ENCODE measurements around the gene ZNF445. TPM values are rescaled to one million over a fixed set of nuclear protein-coding genes. Genes with fewer than 3 reads are reported as not detected.
A peak's percentile ranks its signal among the peaks of the same experiment; 100 is the strongest.
"Not testable (repeated sequence)": the region's sequence is repeated elsewhere in the genome, so short reads cannot be mapped to it uniquely, and the experiment has no call there.

The ZNF445 gene
- total RNA-seq, 1 donor from 2014 or later = 19.1 TPM

DNA sequence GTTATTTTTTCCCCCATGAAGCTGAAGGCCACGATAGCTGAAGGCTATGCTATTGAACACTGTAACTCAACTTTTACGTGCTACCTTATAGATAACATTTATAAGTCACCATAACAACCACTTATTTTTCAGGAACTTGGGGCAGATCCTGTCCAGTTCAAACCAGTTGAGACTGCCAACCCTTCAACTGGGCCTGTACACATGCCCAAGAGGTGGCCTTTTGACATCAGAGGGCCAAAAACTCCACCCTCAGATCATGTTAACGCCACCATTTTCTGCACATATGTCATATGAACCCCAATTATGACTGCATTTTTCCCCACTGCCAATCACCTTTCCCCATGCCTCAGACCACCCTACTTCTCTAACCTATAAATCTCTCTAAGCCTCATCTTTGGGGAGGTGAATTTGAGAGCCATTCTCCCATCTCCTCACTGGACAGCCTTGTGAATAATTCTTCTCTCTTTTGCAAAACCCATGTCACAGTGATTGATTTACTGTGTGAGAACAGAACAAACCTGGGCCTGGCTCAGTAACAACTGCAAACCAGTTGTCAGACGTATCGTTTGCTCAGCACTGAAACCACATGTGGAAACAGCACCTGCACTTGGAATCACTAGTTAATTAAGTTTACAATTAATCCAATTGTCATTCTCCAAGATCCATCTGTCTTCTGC is 42.5 kb downstream of the ZNF445 start:
- no peak for DNase-seq (ENCODE audit: low spot score)

DNA sequence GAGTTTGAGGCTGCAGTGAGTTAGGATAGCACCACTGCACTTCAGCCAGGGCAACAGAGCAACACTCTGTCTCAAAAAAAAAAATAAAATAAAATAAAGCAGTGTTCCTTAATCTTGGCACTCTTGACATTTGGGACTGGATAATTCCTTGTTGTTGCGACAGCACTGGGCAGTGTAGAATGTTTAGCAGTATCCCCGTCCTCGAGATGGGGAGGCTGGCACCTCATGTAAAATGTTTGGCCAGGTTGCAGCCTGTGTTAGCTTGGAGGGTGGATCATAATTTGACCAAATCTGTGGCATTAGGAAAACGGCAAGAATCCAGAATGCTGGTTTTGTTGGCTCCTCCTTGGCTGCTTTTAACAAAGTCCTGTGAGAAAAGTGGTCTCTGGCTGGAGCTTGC is 47.0 kb downstream of the ZNF445 start:
- DNase-seq (ENCODE audit: low spot score) = no peak

DNA sequence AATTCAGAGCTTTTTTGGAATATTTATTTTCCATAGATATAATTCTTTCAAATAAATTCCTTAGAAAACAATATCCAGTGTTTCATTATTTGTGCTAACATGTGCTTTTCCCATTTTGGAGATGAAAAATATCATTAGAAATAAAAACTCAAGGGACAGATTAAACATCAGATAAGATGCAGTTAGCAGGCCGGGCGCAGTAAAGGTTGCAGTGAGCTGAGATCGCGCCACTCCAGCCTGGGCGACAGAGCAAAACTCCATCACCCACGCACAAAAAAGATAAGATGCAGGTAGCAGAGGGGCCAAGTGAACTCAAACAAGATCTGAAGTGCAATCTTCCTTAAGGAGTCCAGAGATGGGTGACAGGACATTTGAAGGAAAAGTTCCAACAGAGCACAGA is 48.0 kb downstream of the ZNF445 start:
- DNase-seq (ENCODE audit: low spot score) = no peak

DNA sequence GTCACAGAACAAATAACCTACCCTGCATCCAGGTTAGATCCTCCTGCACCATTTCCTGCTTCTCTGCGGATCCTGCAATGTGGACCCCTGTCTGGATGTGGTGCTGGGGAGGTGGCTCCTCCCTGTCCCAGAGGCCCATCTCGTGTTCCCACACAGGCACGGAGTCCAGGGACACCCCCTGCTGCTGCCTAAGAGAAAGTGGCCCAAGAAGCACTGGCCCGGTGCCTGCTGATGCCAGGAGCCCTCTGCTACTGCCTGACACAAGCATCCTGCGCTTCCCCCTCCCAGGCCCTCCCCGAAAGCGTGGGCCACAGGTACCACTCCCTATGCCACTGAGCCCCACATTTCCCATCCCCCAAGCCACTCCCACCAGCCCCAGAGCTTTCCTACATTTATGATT is 48.6 kb downstream of the ZNF445 start:
- DNase-seq (ENCODE audit: low spot score) = no peak

DNA sequence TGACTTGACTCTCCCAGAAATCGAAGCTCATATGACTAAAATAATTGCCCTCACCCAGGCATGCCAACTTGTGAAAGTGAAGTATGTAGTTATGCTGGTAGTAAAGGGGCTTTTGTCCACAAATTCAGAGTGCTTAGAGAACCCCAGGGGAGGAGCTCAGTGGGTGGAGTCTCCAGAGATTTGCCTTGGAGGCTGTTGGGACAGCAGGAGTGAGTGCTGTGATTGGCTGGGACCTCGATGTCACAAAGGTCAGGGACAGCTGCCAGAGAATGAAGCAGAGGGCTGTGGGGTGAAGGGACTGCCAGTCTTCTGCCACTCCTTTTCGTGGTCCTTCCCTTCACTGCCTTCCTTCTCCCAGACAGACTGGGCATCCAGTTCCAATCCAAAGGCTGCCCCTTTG is 49.8 kb downstream of the ZNF445 start:
- DNase-seq (ENCODE audit: low spot score) = no peak

DNA sequence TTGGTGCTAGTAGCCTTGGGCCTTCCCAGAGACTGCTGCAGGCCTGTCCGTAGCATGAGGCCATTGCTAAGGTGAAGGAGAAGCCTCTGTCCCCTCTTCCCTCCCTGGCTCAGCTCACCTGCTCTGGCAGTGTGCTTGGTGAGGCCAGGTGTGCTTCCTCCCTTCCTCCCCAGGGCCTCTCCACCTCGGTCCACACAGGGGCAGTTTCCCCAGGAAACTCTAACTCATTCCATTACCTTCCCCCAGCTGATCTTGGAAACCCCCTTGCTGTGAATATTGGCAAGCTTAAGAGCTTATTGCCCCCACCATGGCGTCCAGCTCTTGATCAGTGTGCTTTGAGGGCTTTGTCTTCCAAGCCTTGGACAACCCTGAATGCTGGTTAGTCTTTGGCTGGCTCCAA is 52.7 kb downstream of the ZNF445 start:
- DNase-seq (ENCODE audit: low spot score) = no peak

DNA sequence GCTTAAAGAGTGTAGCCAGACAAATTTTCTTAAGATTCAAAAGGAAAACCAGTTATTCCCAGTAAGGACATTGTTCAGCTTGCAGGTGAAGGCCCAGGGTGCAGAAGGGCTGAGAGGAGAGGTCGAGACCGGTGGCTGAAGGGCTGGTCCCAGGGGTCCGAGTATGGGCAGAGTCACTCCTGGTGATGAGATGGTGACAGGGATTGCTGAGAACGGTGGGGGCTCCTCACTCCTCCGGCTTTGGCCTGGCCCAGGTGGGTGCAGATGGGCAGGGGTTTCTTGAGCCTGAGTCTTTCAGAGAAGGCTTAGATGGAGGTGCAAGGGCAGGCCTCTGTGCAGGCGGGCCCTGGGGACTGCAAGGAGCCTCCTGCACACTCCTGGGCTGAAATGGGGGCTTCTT is 56.2 kb downstream of the ZNF445 start:
- DNase-seq (ENCODE audit: low spot score) = peak; percentile 14

DNA sequence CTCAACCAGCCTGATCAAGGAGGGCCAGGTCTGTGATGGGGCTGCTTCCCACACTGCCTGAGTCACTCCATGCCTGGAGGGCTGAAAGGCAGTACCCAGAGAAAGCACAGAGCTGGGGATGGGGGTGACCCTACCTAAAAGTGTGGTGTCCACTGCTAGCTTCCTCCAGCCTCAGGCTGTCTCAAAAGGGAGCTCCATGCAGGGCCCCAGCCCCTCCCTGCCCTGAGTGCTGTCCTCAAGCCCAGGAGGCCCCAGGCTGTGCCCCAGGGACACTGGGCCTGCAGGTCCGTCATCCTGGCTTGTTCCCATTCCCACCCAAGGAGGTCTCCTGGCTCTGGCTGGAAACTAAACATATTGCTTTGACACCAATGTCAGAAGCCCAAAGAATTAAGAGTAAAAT is 56.8 kb downstream of the ZNF445 start:
- DNase-seq (ENCODE audit: low spot score) = peak; percentile 30

DNA sequence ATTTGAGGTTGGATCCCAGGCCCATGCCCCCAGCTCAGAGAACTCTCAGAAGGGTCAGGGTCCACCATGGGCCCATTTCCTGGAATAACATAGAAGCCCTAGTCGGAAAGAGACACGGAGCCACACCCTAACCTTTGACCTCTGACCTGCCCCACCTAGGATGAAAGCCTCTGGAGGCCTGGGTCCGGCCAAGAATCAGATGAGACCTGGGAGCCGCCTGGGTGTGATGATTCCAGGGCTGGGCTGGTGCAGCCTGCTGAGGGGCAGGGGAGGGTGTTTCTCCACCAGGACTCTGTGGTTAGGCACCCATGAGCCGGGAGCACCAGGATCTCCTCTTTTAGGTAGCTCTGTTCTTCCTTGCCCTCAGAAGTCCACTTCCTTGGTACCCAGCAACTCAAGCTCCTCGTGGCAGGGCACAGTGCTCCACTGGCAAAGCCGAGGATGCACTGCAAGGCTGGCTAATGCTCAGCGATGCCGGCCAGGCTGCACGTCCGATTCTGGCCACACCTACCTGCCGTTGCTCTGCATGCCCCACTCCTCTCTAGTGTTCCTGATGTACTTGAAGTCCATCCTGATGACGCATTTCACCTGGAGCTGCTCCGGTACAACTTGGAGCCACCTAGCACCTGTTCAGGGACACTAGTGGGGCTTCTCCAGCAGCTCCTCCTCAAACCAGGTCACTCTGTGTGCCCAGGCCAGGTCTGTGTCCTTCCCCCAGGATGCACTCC is 57.4 kb downstream of the ZNF445 start:
- DNase-seq (ENCODE audit: low spot score) = peak; percentile 30

DNA sequence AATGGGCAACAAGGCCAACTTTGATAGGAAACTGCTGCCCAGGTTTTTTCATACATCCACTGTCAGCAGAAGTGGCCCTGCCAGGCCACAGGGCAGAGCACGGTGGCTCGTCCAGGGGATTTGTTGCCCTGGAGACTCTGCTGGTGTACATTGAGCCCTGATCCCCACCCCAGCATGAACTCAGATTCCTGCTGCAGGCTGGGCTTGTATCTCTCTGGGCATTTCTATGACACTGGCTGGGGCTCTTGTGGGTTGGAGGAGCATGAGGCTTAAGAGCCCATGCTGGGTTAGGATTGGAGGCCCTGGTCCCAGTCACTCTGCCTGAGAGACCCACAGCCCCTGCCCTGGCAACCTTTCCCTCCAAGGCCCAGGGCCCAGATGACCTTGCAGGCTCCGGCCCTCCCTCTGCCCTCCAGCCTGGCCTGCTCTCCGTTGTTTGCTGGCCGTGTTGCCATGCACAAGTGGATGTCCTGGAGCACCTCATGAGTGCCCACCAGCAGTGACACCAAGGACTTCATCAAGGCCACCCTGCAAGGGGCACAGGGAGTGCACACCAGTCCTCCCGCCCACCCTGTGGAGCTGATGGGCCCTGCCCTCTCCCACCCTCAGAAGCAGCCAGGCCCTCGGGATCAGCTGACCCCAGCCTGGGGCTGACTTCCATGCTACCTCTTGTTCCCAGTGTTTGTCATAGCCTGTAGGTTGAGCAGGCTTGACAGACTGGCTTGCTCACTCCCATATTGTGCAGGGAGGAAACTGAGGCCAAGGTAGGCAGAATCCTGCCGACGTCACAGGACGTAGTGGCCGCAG is 58.2 kb downstream of the ZNF445 start:
- peak; percentile 14 for DNase-seq (ENCODE audit: low spot score)

DNA sequence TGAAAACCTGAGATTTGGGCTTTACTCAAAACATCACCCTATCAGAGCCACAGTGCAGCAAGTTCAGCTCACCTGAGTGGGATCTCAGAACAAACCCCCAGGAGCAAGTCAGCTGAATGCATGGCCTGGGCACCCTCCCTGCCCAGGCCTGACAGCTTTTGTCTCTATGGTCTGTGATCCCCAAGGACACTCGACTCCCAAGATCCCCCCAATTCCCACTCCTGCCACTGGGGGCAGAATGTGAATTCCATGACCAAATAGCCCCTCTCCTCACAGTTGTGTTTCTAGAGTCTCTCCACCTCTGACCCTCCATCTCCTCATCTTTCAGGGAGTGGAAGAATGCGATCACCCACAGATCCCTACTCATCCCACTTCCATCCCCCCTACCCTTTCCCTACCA is 58.9 kb downstream of the ZNF445 start:
- no peak for DNase-seq (ENCODE audit: low spot score)

DNA sequence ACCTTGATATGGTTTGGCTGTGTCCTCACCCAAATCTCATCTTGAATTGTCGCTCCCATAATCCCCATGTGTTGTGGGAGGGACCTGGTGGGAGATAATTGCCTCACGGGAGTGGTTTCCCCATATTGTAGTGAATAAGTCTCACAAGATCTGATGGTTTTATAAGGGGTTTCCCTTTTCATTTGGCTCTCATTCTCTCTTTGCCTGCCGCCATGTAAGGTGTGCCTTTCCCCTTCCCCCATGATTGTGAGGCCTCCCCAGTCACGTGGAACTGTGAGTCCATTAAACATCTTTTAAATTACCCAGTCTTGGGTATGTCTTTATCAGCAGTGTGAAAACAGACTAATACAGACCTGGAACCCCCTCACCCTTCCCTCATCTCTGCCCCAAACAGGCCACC is 59.4 kb downstream of the ZNF445 start:
- DNase-seq (ENCODE audit: low spot score) = not testable (repeated sequence)

DNA sequence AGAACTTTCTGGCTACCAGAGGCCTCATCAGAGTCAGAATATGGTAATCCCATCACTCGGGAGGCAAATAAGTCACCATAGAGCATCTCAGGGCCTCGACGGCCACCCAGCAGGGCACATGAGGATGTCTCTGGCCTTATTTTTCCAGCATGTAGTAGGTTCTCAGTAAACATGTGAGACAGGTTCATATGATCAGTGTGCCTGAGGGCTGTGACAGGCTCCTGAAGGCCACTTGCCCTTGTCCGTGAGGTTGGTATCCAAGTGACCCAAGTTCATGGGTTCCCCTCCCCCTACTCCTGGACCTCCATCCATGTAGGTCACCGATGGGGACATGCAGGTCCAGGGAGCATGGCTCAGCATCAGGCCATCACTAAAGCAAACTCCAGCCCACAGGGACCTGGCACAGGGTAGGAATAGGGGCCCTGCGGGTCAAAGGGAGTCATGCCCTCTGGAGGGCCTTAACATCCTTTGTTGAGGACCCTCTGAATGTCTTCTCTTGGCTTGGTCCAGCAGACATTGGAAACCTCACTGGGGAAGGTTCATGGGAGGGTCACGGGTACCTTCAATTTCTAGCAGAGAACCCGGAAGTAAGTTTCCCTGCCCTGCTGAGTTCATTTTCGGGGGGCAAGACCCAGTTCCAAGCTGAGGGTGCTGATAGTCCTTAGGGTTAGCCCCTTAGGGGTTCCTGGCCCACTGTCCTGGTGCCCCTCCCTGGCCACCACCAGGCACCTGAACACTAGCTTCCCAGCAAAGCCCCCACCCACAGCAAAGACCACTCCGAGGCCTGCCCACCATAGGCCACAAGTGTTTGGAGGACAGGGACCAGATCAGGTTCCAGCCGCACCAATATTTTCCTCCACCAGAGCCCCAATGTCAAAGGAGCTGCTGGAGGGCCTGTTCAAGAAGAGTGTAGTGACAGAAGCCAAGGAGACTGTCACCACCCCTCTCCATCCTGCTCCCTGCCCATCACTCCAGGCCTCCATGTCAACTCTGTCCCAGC is 61.1 kb downstream of the ZNF445 start:
- no peak for DNase-seq (ENCODE audit: low spot score)

DNA sequence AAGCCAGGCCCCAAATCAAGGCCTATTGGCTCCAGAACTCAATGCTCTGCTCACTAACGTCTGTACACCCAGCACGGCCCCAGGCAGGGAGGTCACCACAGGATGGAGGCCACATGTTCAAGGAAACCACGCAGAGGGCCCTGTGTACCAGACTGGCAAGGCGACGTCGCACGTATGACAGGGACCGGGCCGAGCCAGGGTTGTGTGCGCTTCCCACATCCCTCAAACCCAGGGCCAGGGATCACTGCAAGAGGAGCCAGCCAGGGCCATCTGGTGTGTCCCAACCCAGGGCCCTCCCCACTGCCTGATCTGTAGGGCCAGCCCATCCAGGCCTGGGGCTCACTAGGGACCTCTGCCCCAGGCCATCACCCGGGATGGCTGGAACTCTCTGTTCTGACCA is 62.0 kb downstream of the ZNF445 start:
- no peak for DNase-seq (ENCODE audit: low spot score)

DNA sequence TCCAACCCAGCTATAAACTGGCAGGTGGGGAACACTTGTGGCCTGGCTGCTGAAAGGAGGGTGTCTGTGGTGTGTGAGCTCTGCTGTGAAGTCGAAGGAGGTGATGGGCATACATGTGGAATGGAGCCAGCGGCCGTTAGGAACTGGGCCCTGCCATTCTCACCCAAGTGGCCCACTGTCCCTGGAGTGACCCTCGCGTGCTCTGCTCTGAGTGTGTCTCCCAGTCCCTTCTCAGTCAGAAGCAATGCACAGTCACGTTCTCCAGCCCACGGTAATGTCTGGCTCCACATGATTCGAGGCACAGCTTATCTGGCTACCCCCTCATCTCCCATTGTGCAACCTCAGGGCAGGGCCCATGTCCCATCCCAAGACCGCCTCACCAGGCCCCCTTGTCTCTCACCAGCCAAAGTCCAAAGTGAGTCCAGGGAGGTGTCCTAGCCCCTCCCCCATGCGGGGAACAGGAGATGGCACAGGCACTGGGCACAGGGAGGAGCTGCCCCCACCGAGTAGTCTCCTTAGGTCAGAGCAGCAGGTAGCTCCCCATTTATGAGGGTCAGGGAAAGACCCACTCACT is 62.9 kb downstream of the ZNF445 start:
- no peak for DNase-seq (ENCODE audit: low spot score)

DNA sequence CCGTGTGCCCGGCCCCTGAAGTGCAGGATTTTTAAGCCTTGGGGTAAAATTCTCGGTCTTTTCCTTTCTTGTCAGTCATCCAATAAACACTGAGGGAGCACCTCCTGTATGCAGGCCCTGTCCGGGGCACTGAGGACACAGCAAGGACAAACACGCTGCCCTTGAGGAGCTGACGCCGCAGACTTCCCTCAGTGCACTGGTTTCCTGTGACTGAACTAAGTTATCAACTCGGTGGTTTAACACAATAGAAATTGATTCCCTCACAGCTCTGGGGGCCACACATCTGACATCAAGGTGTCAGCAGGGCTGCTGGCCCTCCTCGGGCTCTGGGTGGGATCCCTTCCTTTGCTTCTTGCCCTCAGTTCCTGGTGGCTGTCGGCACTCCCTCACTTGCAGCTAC is 65.1 kb downstream of the ZNF445 start:
- DNase-seq (ENCODE audit: low spot score) = no peak

DNA sequence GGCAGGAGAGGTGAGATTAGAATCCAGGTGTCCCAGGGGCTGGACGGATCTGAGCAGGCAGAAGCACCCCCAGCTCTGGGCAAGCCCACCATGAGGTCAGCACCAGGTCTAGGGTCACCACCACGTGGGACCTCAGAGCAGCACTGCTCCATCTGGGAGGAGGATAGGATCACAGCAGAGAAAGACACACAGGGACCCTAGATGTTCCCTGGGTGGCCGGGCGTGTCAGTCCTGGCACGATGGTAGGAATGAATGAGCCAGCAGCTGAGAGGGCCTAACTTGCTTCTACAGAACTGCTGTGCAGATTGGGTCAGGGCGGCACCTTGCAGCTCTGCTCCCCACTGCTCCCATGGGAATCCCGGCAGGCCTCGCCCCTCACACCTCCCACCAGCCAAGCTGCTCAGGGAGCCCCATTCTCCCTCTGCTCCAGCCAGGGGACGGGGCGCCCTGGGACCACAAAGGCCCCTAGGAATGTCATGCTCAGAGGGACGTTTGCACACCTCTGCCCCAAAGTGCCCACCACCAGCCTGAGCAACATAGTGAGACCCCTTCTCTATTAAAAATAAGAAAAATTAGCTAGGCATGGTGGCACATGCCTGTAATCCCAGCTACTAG is 66.3 kb downstream of the ZNF445 start:
- no peak for DNase-seq (ENCODE audit: low spot score)

DNA sequence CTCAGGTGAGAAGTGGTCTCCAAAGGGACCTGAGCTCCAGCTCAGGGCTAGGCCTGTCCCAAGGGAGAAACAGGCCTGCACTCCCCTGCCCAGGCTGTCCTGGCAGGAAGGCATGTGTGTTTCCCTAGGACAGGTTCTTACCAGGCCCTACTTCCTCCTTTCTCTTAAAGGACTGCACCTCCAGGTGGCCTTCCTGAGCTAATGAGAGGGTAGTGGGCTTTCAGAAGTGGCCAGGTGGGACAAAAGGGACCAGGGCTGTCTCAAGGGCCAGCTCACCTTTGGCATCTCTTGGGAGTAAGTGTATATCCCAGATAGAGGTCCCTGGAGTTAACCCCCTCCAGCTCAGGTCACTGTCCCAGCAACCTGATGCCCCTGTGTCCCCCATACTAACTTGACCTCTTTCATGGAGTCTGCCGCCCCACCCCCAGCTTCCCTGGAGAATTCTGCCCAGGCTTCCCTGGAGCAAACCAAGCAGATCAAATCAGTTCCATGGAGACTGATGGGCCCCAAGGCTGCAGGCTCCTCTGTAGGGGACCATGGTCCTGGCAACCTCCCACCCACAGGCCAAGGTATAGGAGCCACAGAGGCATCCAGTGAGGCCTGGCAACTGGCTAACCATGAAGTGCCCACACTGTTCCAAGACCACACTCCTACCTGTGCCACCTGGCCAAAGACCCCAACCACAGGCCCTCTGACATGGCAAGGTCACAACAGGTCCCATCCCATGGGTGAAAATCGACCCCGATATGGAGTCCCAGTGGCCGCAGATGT is 67.6 kb downstream of the ZNF445 start:
- no peak for DNase-seq (ENCODE audit: low spot score)

DNA sequence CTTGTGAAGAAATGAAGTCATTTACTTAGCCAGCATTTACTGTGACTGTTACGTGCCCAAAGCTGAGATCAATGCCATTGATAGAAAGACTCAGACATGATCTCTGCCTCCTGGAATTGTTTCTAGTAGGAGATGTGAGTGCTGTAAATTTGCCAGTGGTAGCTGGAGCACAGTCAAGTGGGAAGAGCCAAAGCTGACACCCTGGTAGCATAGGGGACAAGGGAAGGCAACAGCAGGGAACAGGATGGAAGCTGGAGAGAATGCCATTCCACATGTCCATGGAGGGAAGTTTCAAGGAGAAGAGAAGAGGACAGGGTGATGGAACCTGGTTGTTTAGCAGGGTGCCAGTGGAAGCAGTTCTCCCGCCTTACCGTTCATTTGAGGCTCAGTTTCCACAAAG is 74.9 kb downstream of the ZNF445 start:
- no peak for DNase-seq (ENCODE audit: low spot score)

DNA sequence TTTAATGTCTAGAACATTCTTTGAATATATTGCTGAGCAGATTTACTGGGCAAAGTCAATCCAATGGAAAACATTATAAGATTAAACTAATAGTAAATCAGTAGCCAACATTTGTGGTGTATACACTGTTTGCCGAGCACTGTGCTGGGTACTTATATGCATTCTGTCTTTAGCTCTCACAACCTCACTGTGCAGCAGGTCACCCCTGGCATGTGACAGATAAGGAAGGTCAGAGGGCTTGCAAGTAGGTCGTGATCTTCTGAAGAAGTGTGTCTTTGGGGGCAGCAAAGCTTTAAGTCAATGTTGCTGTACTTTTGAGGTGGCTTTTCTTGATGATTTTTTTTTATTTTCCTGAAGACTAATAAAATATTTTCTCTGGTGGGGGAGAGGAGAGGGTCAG is 76.7 kb downstream of the ZNF445 start:
- no peak for DNase-seq (ENCODE audit: low spot score)
